Right lobe of liver (tissue), 6 donors: ENCODE measurements around the gene PIGA. TPM values are rescaled to one million over a fixed set of nuclear protein-coding genes. Genes with fewer than 3 reads are reported as not detected.
"Not testable (repeated sequence)": the region's sequence is repeated elsewhere in the genome, so short reads cannot be mapped to it uniquely, and the experiment has no call there.

ENCODE experiments used
- ATAC-seq, 4 donors: fragments of 200-7000 bp; cut with Tn5 transposase; one replicate each; pipeline ENCODE4 v1.9.1; 2020; ENCODE audit warnings: mild to moderate bottlenecking in 4 of 4, moderate library complexity in 4 of 4
- DNase-seq, 3 donors: peaks; one replicate each; pipeline ENCODE4 v3.0.0-alpha.2; 2020
- H3K27ac ChIP-seq, 3 donors: fragments of 200-600 bp; one replicate each; pipeline ENCODE4 v1.8.0; 2022
- H3K27me3 ChIP-seq, 2 donors: fragments of 200-600 bp; one replicate each; pipeline ENCODE4 v1.8.0; 2022
- H3K36me3 ChIP-seq, 4 donors: fragments of 200-600 bp; sonication (generic) in 1 of 4; one replicate each; pipeline versions ENCODE4 v1.5.1 to v1.8.0; 2017 to 2022; ENCODE audit warnings: control low read depth in 1 of 4
- H3K4me1 ChIP-seq, 4 donors: fragments of 200-600 bp; sonication (generic) in 1 of 4; one replicate each; pipeline versions ENCODE4 v1.5.1 to v1.8.0; 2017 to 2022; ENCODE audit warnings: control low read depth in 1 of 4
- H3K4me3 ChIP-seq, 3 donors: fragments of 200-600 bp; one replicate each; pipeline ENCODE4 v1.8.0; 2022
- H3K9me3 ChIP-seq, 4 donors: fragments of 200-600 bp; sonication (generic) in 1 of 4; one replicate each; pipeline versions ENCODE4 v1.5.1 to v1.8.0; 2017 to 2022; ENCODE audit warnings: control low read depth in 1 of 4
- CTCF ChIP-seq, 4 donors: fragments of 200-600 bp in 3 of 4; fragments of 450-650 bp in 1 of 4; IDR thresholded peaks; one replicate each; pipeline versions ENCODE4 v1.5.1 to v1.8.0; 2016 to 2022; ENCODE audit warnings: antibody characterized with exemption in 4 of 4, mild to moderate bottlenecking in 2 of 4
- POLR2A ChIP-seq: fragments of 450-650 bp; IDR thresholded peaks from one replicate; pipeline ENCODE4 v1.6.1; 2017; ENCODE audit warnings: antibody characterized with exemption, mild to moderate bottlenecking
- WGBS: methylation state at CpG from one replicate; pipeline ENCODE4 v1.1.6; 2018; ENCODE audit warnings: low coverage, low lambda C conversion rate; ENCODE audit not compliant: insufficient coverage; ENCODE audit errors: missing lambda C conversion rate; 5-methylcytosine and 5-hydroxymethylcytosine counted together
- intact Hi-C, 2 donors: fragments of 100-400 bp; cut with DNase I; formaldehyde crosslinking; loops; one replicate each; pipeline versions ENCODE4 v1.11.2 to v1.14.1; 2022
- total RNA-seq, 6 experiments: library from RNA; depleted of rRNA in 2 of 6; stranded (reverse); fragments of >200 nt in 2 of 6; fragmentation: NEBNext Ultra II Directional in 3 of 6; extraction: Animal tissue kit (Norgen Biotek cat#: 25700) in 3 of 6; gene quantifications; one replicate each; pipeline versions ENCODE4 v1.1.0 to v1.2.4, GENCODE V29; 2016 to 2023
- donor health status: DM: no; HTN: yes; CAD: no.
- donor health status: DM: no; HTN: no; CAD: no.
- donor health status: DM: no; HTN: no; CAD: no.
- donor health status: DM: no; HTN: yes; CAD: no.
- donor health status: DM: no; HTN: yes; CAD: no.

The PIGA gene
- total RNA-seq, 6 experiments from 2014 or later, result 4.8 to 12.5 (median 7.3) TPM

DNA sequence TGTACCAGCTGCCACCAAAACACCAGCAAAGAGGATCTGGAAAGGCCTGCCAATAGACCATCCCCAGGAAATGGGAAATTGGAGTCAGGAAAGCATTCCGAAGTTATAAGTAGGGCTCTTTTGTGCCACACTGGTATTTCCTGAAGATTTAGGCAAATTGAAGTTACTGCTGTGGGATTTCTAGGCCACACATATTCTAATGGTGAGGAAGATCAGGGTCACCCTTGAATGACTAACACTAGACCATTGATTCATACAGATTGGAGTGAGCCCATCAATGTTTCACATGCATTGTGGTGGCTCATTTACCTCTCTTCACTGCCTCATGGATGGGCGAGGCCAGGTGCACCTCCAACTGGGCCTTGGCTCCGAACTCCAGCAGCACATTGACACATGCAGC, 42.5 kb downstream of the PIGA start:
- Histone ChIP-seq H3K36me3 (no peaks in the 10 kb centered on the region), H3K9me3 (no peaks in the 10 kb centered on the region), H3K4me1 (no peaks in the 10 kb centered on the region), H3K4me3 (no peak overlapping the region), H3K27me3 (no peaks in the 10 kb centered on the region), H3K27ac (no peak overlapping the region)
- no CpG with 5 or more reads among the region's 3 CpGs for WGBS
- no peak for ATAC-seq
- DNase-seq, result no peak
- no peak for TF ChIP-seq CTCF (IDR thresholded peaks at IDR 0.05)
- no peak for TF ChIP-seq POLR2A
- intact Hi-C loops, result no loop called here

GRCh38 chrX:15277604-15278003, 57.7 kb downstream of the PIGA start:
- no peak for TF ChIP-seq CTCF (IDR thresholded peaks at IDR 0.05)
- TF ChIP-seq POLR2A, result no peak
- H3K27me3 ChIP-seq, result no peaks in the 10 kb centered on the region
- peak; percentile 79 to 87 (median 80) for ATAC-seq
- peak in 1 of 3 donors; percentile 55 for DNase-seq
- H3K36me3 ChIP-seq, result no peaks in the 10 kb centered on the region
- H3K4me1 ChIP-seq, result peaks cover 0 to 7% (median 0%) of the 10 kb centered on the region in 4 donors
- no peak overlapping the region for H3K4me3 ChIP-seq
- intact Hi-C loops, result no loop called here
- WGBS, result 10% methylated on average over 1 of the region's 1 CpG
- H3K9me3 ChIP-seq, result no peaks in the 10 kb centered on the region
- peak overlapping the region; percentile 37 to 84 (median 84) for H3K27ac ChIP-seq

- Histone ChIP-seq H3K4me3 (no peak overlapping the region), H3K9me3 (no peaks in the 10 kb centered on the region), H3K27ac (peak overlapping the region in 2 of 3 donors; percentile 9 to 52), H3K36me3 (no peaks in the 10 kb centered on the region), H3K27me3 (no peaks in the 10 kb centered on the region), H3K4me1 (peaks cover 0 to 20% (median 5%) of the 10 kb centered on the region in 4 donors)
- no peak for DNase-seq
- 38% methylated on average over 2 of the region's 2 CpGs for WGBS
- TF ChIP-seq CTCF (IDR thresholded peaks at IDR 0.05), result no peak
- TF ChIP-seq POLR2A, result no peak
- intact Hi-C loops, result no loop called here
- ATAC-seq, result peak; percentile 48 to 74 (median 52)
Observed at GRCh38 chrX:15274946-15275345, 60.4 kb downstream of the PIGA start.

DNA sequence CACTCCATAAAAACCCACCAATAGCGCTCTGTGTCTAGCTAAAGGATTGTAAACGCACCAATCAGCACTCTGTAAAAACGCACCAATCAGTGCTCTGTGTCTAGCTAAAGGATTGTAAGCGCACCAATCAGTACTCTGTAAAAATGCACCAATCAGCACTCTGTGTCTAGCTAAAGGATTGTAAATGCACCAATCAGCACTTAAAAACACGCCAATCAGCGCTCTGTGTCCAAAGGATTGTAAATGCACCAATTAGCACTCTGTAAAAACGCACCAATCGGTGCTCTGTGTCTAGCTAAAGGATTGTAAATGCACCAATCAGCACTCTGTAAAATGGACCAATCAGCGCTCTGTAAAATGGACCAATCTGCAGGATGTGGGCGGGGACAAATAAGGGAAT, 62.0 kb downstream of the PIGA start:
- intact Hi-C loops, H3K36me3 ChIP-seq, H3K4me3 ChIP-seq, DNase-seq, H3K27me3 ChIP-seq, ATAC-seq, H3K9me3 ChIP-seq: not testable (repeated sequence)
- H3K4me1 ChIP-seq, result peaks cover 0 to 20% (median 5%) of the 10 kb centered on the region in 4 donors
- WGBS, result 80% methylated on average over 10 of the region's 10 CpGs
- H3K27ac ChIP-seq, result peak overlapping the region in 1 of 3 donors; percentile 89

- Histone ChIP-seq H3K27ac (peak overlapping the region in 2 of 3 donors; percentile 53 to 89), H3K27me3 (no peaks in the 10 kb centered on the region), H3K36me3 (no peaks in the 10 kb centered on the region), H3K9me3 (no peaks in the 10 kb centered on the region), H3K4me3 (no peak overlapping the region), H3K4me1 (peaks cover 0 to 13% (median 5%) of the 10 kb centered on the region in 4 donors)
- DNase-seq (no peak), ATAC-seq (no peak)
- 40% methylated on average over 1 of the region's 1 CpG for WGBS
- intact Hi-C loops, result no loop called here
- TF ChIP-seq CTCF (IDR thresholded peaks at IDR 0.05), result no peak
Observed at GRCh38 chrX:15271757-15272156, 63.6 kb downstream of the PIGA start.
